Fibroblast of lung (primary cell): ENCODE measurements around the gene ZNF710. TPM values are rescaled to one million over a fixed set of nuclear protein-coding genes. Genes with fewer than 3 reads are reported as not detected.

ENCODE experiments used
- DNase-seq, 2 donors: peaks; one replicate each; pipeline versions ENCODE4 v3.0.0 to v3.0.0-alpha.2; 2010; ENCODE audit warnings: low read depth in 2 of 2
- H2AFZ ChIP-seq: 2 replicates; pipeline ENCODE4 v1.5.1; 2012; ENCODE audit warnings: low read length, control low read depth, inconsistent platforms
- H3K27ac ChIP-seq: 2 replicates; pipeline ENCODE4 v1.5.1; 2011; ENCODE audit warnings: low read length, control low read depth; ENCODE audit not compliant: insufficient read depth
- H3K27me3 ChIP-seq: 2 replicates; pipeline ENCODE4 v1.5.1; 2011; ENCODE audit warnings: mild to moderate bottlenecking, low read length; ENCODE audit not compliant: control insufficient read depth, insufficient read depth
- H3K36me3 ChIP-seq: 2 replicates; pipeline ENCODE4 v1.5.1; 2011; ENCODE audit warnings: low read length; ENCODE audit not compliant: control insufficient read depth, insufficient read depth
- H3K4me1 ChIP-seq: 2 replicates; pipeline ENCODE4 v1.5.1; 2011; ENCODE audit warnings: low read length; ENCODE audit not compliant: control insufficient read depth, insufficient read depth; ENCODE audit errors: extremely low read depth
- H3K4me2 ChIP-seq: 2 replicates; pipeline ENCODE4 v1.5.1; 2011; ENCODE audit warnings: low read length, control low read depth; ENCODE audit not compliant: insufficient read depth; ENCODE audit errors: extremely low read depth
- H3K4me3 ChIP-seq, 4 experiments: fragments of 200-600 bp in 1 of 4; sonication (generic) in 1 of 4; replicated peaks in 1 of 4; 2 replicates each; pipeline ENCODE4 v1.5.1; 2011 to 2016; ENCODE audit warnings: low read length in 4 of 4, low read depth in 3 of 4, mild to moderate bottlenecking in 3 of 4, control low read depth in 2 of 4, inconsistent platforms in 1 of 4, mixed read lengths in 1 of 4; ENCODE audit not compliant: insufficient read depth in 1 of 4; ENCODE audit errors: control extremely low read depth in 1 of 4
- H3K79me2 ChIP-seq: 2 replicates; pipeline ENCODE4 v1.5.1; 2012; ENCODE audit warnings: mild to moderate bottlenecking, low read length, inconsistent platforms; ENCODE audit not compliant: control insufficient read depth, insufficient read depth
- H3K9ac ChIP-seq: 2 replicates; pipeline ENCODE4 v1.5.1; 2011; ENCODE audit warnings: mild to moderate bottlenecking, low read length, control low read depth; ENCODE audit not compliant: insufficient read depth
- H3K9me3 ChIP-seq: 2 replicates; pipeline ENCODE4 v1.5.1; 2012; ENCODE audit warnings: low read depth, low read length; ENCODE audit not compliant: control insufficient read depth, insufficient read depth
- H4K20me1 ChIP-seq: 2 replicates; pipeline ENCODE4 v1.5.1; 2011; ENCODE audit warnings: low read length; ENCODE audit not compliant: control insufficient read depth, insufficient read depth; ENCODE audit errors: extremely low read depth
- CTCF ChIP-seq, 2 donors: IDR thresholded peaks in 1 of 2; conservative IDR thresholded peaks in 1 of 2; 1 replicate in 1 of 2; 2 replicates in 1 of 2; pipeline ENCODE4 v1.5.1; 2011 to 2012; ENCODE audit warnings: low read length in 2 of 2, control low read depth in 1 of 2, inconsistent platforms in 1 of 2, low read depth in 1 of 2, mild to moderate bottlenecking in 1 of 2
- EZH2 ChIP-seq: IDR thresholded peaks from 2 replicates; pipeline ENCODE4 v1.5.1; 2012; ENCODE audit warnings: low read length, control low read depth, mild to moderate bottlenecking; ENCODE audit errors: missing control alignments
- polyA plus RNA-seq, 2 donors: library from polyadenylated mRNA; depleted of rRNA in 1 of 2; stranded (reverse) in 1 of 2; unstranded in 1 of 2; fragments of >200 nt; gene quantifications; 2 replicates each; pipeline ENCODE4 v1.2.1, GENCODE V29; 2011 to 2012; ENCODE audit warnings: missing spikeins in 1 of 2
- total RNA-seq: library from RNA; depleted of rRNA; stranded (reverse); fragments of >200 nt; gene quantifications from 2 replicates; pipeline ENCODE4 v1.2.1, GENCODE V29; 2014

Gene ZNF710
- total and polyA plus RNA-seq, 2 donors (not counting 1 experiment from before 2014, with no cell fraction given): 2.1 to 9.4 TPM

DNA sequence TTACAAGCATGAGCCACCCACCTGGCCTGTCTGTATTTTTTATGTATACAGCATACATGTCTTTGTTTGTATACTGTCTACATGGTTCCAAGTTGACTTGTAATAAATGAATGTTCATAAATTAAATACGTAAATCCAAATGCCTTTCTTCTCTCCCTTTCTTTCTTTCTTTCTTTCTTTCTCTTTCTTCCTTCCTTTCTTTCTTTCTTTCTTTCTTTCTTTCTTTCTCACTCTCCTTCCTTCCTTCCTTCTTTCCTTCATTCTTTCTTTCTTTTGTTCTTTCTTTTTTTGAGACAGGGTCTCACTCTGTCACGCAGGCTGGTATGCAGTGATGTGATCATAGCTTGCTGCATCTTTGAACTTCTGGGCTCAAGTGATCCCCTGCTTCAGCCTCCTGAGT lies 17.1 kb upstream of the ZNF710 start:
- Histone ChIP-seq H3K9me3 (no peaks in the 10 kb centered on the region), H3K4me3 (no peak overlapping the region), H4K20me1 (no peaks in the 10 kb centered on the region), H3K9ac (no peak overlapping the region), H3K4me1 (no peaks in the 10 kb centered on the region), H3K79me2 (no peaks in the 10 kb centered on the region), H3K36me3 (no peaks in the 10 kb centered on the region), H2AFZ (no peak overlapping the region), H3K27ac (no peak overlapping the region), H3K27me3 (peaks cover 8% of the 10 kb centered on the region), H3K4me2 (no peak overlapping the region)
- TF ChIP-seq CTCF (conservative IDR thresholded peaks at IDR 0.05 in 1 of 2, IDR thresholded peaks at IDR 0.05 in 1 of 2; ENCODE audit: low read depth in 1 of 2, low read length in 2 of 2) (no peak), EZH2 (no peak)
- no peak for DNase-seq

DNA sequence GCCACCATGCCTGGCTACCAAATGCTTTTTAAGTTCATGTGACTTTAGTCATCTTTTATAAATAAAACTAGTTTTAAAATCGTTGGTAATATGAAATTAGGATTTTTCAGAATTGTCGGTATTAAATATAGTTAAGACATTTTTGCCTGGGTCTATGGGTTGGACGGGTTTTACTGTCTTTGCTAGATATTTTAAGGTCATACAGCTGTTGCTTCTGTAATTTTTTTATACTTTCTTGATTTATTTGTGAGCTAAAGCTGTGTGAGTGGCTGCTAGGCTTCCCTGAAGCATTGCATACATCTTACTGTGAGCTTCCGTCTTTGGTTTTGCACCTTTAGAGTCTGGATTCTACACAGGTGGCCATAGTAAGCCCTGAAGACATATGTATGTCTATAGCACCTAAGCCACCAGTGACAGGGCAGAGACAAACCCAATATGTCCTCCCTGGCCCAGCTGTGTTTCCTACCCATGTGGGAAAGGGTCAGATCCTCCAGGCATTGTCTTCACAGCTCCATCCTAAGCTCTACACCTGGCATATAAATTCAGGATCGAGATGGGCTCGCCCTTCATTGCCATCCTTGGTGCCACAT lies 16.6 kb upstream of the ZNF710 start:
- H3K9ac ChIP-seq: no peak overlapping the region
- no peak overlapping the region for H2AFZ ChIP-seq
- H3K4me2 ChIP-seq: no peak overlapping the region
- H3K4me1 ChIP-seq: no peaks in the 10 kb centered on the region
- H3K36me3 ChIP-seq: no peaks in the 10 kb centered on the region
- TF ChIP-seq CTCF (conservative IDR thresholded peaks at IDR 0.05 in 1 of 2, IDR thresholded peaks at IDR 0.05 in 1 of 2; ENCODE audit: low read depth in 1 of 2, low read length in 2 of 2) (no peak), EZH2 (no peak)
- no peak for DNase-seq
- no peaks in the 10 kb centered on the region for H3K9me3 ChIP-seq
- H3K79me2 ChIP-seq: no peaks in the 10 kb centered on the region
- H3K27me3 ChIP-seq: peaks cover 8% of the 10 kb centered on the region
- H3K4me3 ChIP-seq: no peak overlapping the region
- H3K27ac ChIP-seq: no peak overlapping the region
- H4K20me1 ChIP-seq: no peaks in the 10 kb centered on the region

DNA sequence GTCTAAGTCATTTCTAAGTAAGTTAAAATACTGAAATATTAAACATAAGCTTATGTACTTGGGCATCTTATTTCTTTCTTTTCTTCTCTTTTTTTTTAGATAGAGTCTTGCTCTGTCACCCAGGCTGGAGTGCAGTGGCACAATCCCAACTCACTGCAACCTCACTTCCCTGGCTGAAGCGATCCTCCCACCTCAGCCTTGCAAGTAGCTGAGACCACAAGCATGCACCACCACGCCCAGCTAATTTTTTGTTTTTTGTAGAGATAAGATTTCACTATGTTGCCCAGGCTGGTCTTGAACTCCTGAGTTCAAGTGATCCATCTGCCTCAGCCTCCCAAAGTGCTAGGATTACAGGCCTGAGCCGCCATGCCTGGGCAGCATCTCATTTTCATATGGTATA lies 16.0 kb upstream of the ZNF710 start:
- peak in 1 of 2 donors; percentile 13 for DNase-seq
- TF ChIP-seq CTCF (conservative IDR thresholded peaks at IDR 0.05 in 1 of 2, IDR thresholded peaks at IDR 0.05 in 1 of 2; ENCODE audit: low read depth in 1 of 2, low read length in 2 of 2) (no peak), EZH2 (no peak)

More for the DNA sequence above, 16.0 kb upstream of the ZNF710 start:
- Histone ChIP-seq H3K27ac (no peak overlapping the region), H3K4me3 (no peak overlapping the region), H3K27me3 (peaks cover 8% of the 10 kb centered on the region), H3K79me2 (no peaks in the 10 kb centered on the region), H3K9me3 (no peaks in the 10 kb centered on the region), H2AFZ (no peak overlapping the region), H3K36me3 (no peaks in the 10 kb centered on the region), H3K9ac (no peak overlapping the region), H3K4me2 (no peak overlapping the region), H4K20me1 (no peaks in the 10 kb centered on the region), H3K4me1 (no peaks in the 10 kb centered on the region)
